GM19328 (cell line): ENCODE data around the gene POU2F3.
A peak's percentile ranks its signal among the peaks of the same experiment; 100 is the strongest.

ENCODE experiments used
- ATAC-seq: cut with Tn5 transposase; IDR thresholded peaks from one replicate; pipeline ENCODE4 v1.9.1; 2021; ENCODE audit warnings: mild to moderate bottlenecking, moderate library complexity; ENCODE audit not compliant: unreplicated experiment

The POU2F3 gene

GRCh38 chr11:120210626-120211521 is 29.1 kb upstream of the POU2F3 start, which contains the start of gene OAF:
Gene OAF, plus strand, starts transcription at chr11:120211032. Its CDS starts 248 bp downstream, at chr11:120211280.
- ATAC-seq = peak; percentile 71

DNA sequence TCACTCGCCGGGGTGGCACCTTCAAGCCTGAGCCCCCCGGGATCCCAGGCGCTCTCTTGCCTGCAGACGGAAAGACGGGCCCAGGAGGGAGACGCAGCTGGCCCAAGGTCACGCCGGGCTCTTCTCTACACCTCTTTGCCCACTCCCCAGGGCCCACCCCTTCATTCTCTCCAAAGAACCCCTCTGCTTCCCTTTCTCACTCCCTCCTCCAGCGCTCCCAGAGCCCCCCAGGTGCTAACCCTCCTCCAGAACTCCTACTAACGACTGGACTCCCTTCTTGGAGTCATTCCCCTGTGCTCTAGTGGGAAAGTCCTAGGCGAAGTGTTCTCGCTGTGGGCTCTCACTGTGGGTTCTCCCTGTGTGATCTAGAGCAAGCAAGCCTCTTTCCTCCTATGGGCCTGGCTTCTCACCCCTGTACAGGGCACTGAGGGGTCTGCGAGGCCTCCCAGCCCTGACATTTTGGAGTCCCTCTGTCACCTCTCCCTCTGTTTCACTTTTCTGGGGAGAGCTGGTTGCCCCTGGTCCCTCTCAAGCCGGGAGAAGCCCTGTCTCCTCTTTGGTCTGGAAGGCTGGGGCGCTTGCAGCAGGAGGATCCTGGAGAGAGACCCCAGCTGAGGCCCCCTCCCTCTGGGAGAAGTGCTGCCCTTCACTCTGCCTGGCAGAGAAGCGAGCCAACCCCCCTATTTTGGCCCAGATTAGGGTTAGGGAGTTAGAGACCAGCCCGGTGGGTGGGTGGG is 28.2 kb upstream of the POU2F3 start:
- no peak for ATAC-seq

DNA sequence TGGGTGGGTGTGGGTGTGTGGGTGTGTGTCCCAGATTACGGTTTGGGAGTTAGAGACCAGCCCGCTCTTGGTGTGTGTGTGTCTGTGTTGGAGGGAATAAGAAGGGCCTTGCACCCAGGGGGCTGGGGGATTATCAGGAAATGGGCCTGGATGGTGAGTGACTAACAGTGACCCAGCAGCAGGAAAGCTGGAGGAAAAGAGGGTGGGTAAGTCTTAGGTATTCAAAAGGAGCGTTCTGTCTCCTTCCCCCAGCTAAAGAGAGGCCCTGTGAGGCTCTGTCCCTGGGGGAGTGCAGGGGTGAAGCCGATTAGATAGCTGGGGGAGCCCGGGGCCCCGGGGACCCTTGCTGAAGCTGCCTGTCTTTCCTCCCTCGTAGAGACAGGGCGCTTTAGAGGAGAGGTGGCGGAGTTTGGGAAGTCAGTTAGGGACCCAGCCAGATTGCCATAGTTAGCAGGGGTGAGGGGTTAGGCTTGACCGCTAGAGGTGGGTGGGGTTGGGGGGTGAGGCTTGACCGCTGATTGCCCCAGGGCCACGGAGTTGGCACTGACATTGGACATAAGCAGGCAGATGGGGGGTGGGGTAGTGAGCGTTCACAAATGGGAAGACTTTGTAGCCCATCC is 27.6 kb upstream of the POU2F3 start:
- no peak for ATAC-seq

DNA sequence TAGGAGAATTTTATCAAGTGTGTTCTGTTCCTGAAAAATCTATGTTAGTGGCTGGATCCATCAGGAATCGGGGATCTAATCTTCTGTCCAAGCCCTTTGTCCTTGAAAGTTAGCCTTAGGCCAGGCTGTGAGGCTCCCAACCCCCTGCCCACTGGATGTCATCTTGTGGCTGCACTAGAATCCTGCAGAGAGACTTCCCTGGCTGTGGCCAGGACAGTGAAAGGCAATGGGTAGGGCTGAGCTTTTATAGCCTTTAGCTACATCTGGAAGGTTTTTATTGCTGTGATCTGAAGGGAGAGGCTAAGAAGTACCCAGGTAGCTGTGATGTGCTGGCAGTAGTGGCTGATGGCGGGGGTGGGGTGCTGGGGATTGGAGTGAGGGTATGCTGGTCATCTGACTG is 27.0 kb upstream of the POU2F3 start:
- no peak for ATAC-seq

- ATAC-seq = no peak
These were observed 25.4 kb upstream of the POU2F3 start for GRCh38 chr11:120214581-120214980.

- ATAC-seq = no peak
These were observed 24.3 kb upstream of the POU2F3 start for GRCh38 chr11:120215634-120216033.

- ATAC-seq = no peak
These were observed 23.4 kb upstream of the POU2F3 start for GRCh38 chr11:120216426-120217102.

DNA sequence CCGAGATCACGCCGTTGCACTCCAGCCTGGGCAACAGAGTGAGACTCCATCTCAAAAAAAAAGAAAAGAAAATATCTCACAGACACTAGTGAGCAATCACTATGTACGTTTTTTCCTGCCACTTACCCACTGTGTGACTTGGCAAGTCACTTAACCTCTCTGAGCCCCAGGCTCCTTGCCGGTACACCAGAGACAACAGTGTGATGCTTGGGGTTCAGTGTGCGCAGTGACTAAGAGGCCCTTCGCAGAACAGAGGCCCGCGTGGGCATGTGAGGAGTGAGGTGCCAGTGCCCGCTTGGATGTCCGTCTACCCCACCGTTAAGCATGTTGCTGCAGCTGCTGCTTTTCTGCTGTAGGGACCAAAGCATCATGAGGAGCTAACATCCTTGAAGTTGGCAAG is 22.4 kb upstream of the POU2F3 start:
- ATAC-seq = no peak

GRCh38 chr11:120217941-120218694 is 21.8 kb upstream of the POU2F3 start:
- ATAC-seq = no peak

- no peak for ATAC-seq
These were observed 21.3 kb upstream of the POU2F3 start for GRCh38 chr11:120218695-120219033.

DNA sequence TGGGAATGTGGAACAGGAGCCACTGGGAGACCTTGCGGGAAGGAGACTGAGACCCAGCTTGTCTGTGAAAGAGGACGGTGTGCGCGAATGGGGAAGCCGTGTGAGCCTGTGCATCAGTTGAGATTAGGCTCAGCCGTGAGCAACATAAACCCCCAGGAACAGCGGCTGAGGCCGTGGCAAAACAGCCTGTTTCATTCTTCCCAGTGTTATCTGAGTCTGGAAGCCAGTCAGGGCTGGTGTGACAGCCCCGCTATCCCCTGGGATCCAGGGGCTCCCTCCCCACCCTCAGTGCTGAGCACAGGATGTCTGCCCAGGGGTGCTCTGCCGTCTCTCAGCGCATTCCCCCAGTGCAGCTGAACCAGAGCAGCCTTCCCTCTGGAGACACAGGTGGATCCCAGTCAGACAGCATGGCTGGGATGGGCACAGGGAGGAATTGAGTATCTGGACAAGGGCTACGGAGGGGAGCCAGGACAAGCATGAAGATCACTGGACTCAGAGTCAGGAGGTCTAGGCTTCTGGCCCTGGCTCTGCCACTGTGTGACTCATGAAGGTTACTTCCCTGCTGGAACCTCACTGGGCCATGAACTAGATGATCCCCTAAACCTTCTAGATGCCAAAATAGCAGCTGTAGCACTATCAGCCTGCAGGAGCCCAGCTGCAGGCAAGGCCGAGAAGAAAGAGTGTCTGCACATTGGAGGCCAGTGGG is 20.6 kb upstream of the POU2F3 start:
- no peak for ATAC-seq

DNA sequence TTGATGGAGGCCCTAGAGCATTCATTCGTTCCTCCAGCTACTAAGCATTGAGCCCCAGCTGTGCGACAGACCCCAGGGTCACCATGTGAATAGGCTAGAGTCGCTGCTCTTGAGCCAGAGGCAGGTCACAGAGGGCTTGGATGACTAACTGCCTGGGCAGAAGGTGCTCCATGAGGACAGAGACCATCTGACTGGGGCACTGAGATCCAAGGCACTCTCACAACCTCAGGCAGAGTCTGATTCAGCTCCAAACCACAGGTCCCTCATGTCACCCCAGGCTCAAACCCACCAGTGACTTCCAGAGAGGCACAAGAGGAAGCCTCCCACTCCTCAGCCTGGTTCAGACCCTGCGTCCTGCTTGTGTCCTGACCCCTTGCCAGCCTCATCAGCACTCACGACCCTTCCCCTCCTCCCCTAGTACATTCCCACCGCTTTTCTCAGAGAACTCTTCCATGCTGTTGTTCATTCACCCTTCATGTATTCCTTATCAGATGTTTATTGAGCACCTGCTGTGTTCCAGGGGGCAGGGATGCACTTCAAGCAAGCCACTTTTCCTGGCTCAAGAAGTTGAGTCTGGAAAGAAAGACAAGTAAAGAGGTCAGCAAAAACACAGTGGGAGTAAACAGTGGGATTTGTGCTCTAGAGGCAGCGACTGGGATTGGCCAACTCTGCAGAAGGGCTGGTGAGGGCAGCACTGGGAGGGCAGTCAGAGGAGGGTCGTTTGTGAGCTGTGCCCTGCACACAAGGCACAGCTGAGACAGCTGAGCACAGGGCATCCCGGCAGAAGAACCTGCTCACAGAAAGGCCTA is 19.8 kb upstream of the POU2F3 start:
- ATAC-seq = no peak

DNA sequence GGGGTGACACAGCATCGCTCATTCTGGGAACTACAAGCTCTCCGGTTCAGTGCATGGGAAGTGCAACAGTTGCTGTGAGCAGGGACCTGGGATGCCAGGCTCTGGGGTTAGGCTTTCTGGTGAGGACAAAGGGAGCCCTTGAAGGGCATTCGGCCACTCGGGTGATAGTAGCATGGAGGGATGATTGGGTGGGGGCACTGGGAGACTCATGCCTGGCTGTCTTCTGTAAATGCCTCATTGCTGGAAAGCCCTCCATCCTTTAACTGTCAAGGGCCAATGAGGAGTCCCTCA is 19.2 kb upstream of the POU2F3 start:
- ATAC-seq = no peak

DNA sequence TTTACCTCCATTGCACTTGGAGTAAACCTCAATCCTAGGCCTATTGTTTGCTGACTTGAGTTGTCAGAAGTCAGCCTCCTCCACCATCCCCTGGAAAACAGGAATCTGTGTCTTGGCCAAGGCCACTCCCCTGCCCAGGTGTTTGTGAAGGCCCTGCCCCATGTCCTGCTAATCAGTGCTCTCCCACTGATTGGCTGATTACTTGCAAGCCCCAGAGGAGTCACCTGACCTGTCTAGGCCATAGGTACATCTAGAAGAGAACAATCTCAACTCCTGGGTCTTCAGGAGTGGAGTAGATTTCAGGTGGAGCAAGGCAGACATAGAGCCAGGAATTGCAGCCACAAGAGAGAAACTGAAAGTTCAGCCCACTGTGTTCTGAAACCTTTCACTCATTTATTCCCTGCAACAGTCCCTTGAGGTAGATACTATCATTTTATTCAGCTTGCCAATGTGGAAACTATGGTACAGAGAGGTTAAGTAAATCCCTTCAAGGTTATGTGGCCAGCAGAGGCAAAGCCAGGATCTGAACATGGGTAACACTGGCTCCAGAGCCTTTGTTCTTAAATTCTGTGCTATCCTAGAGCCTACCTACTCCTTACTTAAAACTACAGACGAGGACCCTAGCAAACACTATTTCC is 18.7 kb upstream of the POU2F3 start:
- no peak for ATAC-seq

- ATAC-seq = no peak
These were observed 17.0 kb upstream of the POU2F3 start for GRCh38 chr11:120222916-120223315.

DNA sequence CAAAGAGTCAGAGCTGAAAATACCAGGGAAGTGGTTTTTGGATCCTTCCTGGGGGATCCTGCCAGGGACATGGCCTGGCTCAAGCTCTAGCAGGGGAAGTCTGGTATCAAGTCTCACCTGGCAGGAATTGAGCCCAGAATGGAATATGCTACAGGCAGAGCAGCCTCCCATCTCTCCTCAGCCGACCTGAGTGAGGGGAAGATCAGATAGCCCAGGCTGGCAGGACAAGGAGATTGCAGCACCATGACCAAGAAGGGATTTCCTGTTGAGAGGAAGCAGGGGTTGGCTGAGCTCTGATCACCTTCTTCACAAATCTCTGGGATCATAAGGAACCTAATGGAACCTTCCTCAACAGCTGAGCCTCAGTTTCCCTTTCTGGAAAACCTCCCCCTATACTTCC is 16.1 kb upstream of the POU2F3 start:
- ATAC-seq = no peak

GRCh38 chr11:120224361-120224760 is 15.6 kb upstream of the POU2F3 start:
- ATAC-seq = no peak

GRCh38 chr11:120224972-120225909 is 14.7 kb upstream of the POU2F3 start:
- no peak for ATAC-seq
